DND-41 (cell line): ENCODE measurements around the gene SEMA3E.

Experiments
- ATAC-seq: fragments of 200-7000 bp; cut with Tn5 transposase; 3 replicates; pipeline ENCODE4 v1.9.1; 2021; ENCODE audit warnings: low read depth; ENCODE audit not compliant: insufficient read depth
- DNase-seq: peaks from one replicate; pipeline ENCODE4 v3.0.0-alpha.2; 2020
- H2AFZ ChIP-seq: 2 replicates; pipeline ENCODE4 v1.6.0; 2012; ENCODE audit warnings: low read depth, low read length
- H3K27ac ChIP-seq: 2 replicates; pipeline ENCODE4 v1.5.1; 2012; ENCODE audit warnings: low read length, inconsistent platforms
- H3K27me3 ChIP-seq: fragments of 200-600 bp; sonication (generic); 2 replicates; pipeline ENCODE4 v1.6.0; 2012; ENCODE audit warnings: low read length, mild to moderate bottlenecking, inconsistent platforms; ENCODE audit not compliant: insufficient read depth, poor library complexity
- H3K36me3 ChIP-seq: 2 replicates; pipeline ENCODE4 v1.5.1; 2012; ENCODE audit warnings: low read length, inconsistent platforms; ENCODE audit not compliant: insufficient read depth
- H3K4me1 ChIP-seq: 2 replicates; pipeline ENCODE4 v1.5.1; 2012; ENCODE audit warnings: mild to moderate bottlenecking, low read length; ENCODE audit not compliant: insufficient read depth
- H3K4me2 ChIP-seq: 2 replicates; pipeline ENCODE4 v1.6.0; 2012; ENCODE audit warnings: mild to moderate bottlenecking, moderate library complexity, low read length, inconsistent platforms; ENCODE audit not compliant: insufficient read depth
- H3K4me3 ChIP-seq, 2 experiments: fragments of 200-600 bp in 1 of 2; shearing (Covaris generic) in 1 of 2; 2 replicates each; pipeline ENCODE4 v1.5.1; 2012 to 2016; ENCODE audit warnings: inconsistent platforms in 2 of 2, low read length in 2 of 2, mild to moderate bottlenecking in 2 of 2, low read depth in 1 of 2, moderate library complexity in 1 of 2
- H3K79me2 ChIP-seq: 2 replicates; pipeline ENCODE4 v1.6.0; 2012; ENCODE audit warnings: low read length, inconsistent platforms; ENCODE audit not compliant: insufficient read depth
- H3K9ac ChIP-seq: 2 replicates; pipeline ENCODE4 v1.6.0; 2012; ENCODE audit warnings: low read depth, mild to moderate bottlenecking, inconsistent platforms, low read length, moderate library complexity
- H3K9me3 ChIP-seq: 2 replicates; pipeline ENCODE4 v1.5.1; 2012; ENCODE audit warnings: low read length, moderate library complexity, mild to moderate bottlenecking, inconsistent platforms; ENCODE audit not compliant: insufficient read depth, severe bottlenecking
- H4K20me1 ChIP-seq: 2 replicates; pipeline ENCODE4 v1.6.0; 2012; ENCODE audit warnings: low read length; ENCODE audit not compliant: insufficient read depth
- CTCF ChIP-seq: IDR thresholded peaks from 2 replicates; pipeline ENCODE4 v1.5.1; 2012; ENCODE audit warnings: borderline replicate concordance, low read length, moderate library complexity, mild to moderate bottlenecking; ENCODE audit not compliant: poor library complexity, severe bottlenecking; ENCODE audit errors: extremely low read depth
- EZH2 ChIP-seq: IDR thresholded peaks from 3 replicates; pipeline ENCODE4 v1.6.1; 2012; ENCODE audit warnings: borderline replicate concordance, low read depth, mild to moderate bottlenecking, moderate library complexity, low read length, inconsistent platforms; ENCODE audit not compliant: severe bottlenecking

Gene SEMA3E

GRCh38 chr7:83658126-83658525, 9.2 kb upstream of the SEMA3E start:
- ATAC-seq (no peak), DNase-seq (no peak)
- H3K27me3 ChIP-seq = no peaks in the 10 kb centered on the region
- no peaks in the 10 kb centered on the region for H3K9me3 ChIP-seq
- no peak overlapping the region for H3K4me3 ChIP-seq
- no peak overlapping the region for H3K27ac ChIP-seq
- H3K4me1 ChIP-seq = no peaks in the 10 kb centered on the region
- TF ChIP-seq EZH2 = no peak
- no peak for TF ChIP-seq CTCF
- no peak overlapping the region for H2AFZ ChIP-seq
- H4K20me1 ChIP-seq = no peaks in the 10 kb centered on the region
- no peak overlapping the region for H3K4me2 ChIP-seq
- no peak overlapping the region for H3K9ac ChIP-seq
- no peaks in the 10 kb centered on the region for H3K79me2 ChIP-seq
- no peaks in the 10 kb centered on the region for H3K36me3 ChIP-seq

- Histone ChIP-seq H3K9me3 (no peaks in the 10 kb centered on the region), H3K27ac (no peak overlapping the region), H4K20me1 (no peaks in the 10 kb centered on the region), H2AFZ (no peak overlapping the region), H3K79me2 (no peaks in the 10 kb centered on the region), H3K4me1 (no peaks in the 10 kb centered on the region), H3K36me3 (no peaks in the 10 kb centered on the region), H3K4me3 (no peak overlapping the region), H3K9ac (no peak overlapping the region), H3K27me3 (no peaks in the 10 kb centered on the region), H3K4me2 (no peak overlapping the region)
- peak; percentile 65 for TF ChIP-seq CTCF
- TF ChIP-seq EZH2 = no peak
- ATAC-seq (peak; percentile 61; the same call in 1 of the 3 replicates), DNase-seq (peak; percentile 16)
These were observed 7.1 kb upstream of the SEMA3E start for GRCh38 chr7:83655951-83656556.

GRCh38 chr7:83652481-83652880, 3.5 kb upstream of the SEMA3E start:
- no peaks in the 10 kb centered on the region for H3K9me3 ChIP-seq
- H3K36me3 ChIP-seq = no peaks in the 10 kb centered on the region
- no peaks in the 10 kb centered on the region for H4K20me1 ChIP-seq
- TF ChIP-seq CTCF (no peak), EZH2 (no peak)
- H3K4me3 ChIP-seq = no peak overlapping the region
- H3K4me1 ChIP-seq = no peaks in the 10 kb centered on the region
- no peaks in the 10 kb centered on the region for H3K27me3 ChIP-seq
- no peak overlapping the region for H2AFZ ChIP-seq
- no peak overlapping the region for H3K9ac ChIP-seq
- no peak overlapping the region for H3K4me2 ChIP-seq
- no peak for ATAC-seq
- no peak overlapping the region for H3K27ac ChIP-seq
- H3K79me2 ChIP-seq = no peaks in the 10 kb centered on the region
- no peak for DNase-seq
